Measurements from ENCODE around the gene EOGT. TPM values are rescaled to one million over a fixed set of nuclear protein-coding genes. Genes with fewer than 3 reads are reported as not detected.

The EOGT gene
- total RNA-seq, 4 donors from 2014 or later, result 13.3 to 25.2 (median 20.1) TPM

DNA sequence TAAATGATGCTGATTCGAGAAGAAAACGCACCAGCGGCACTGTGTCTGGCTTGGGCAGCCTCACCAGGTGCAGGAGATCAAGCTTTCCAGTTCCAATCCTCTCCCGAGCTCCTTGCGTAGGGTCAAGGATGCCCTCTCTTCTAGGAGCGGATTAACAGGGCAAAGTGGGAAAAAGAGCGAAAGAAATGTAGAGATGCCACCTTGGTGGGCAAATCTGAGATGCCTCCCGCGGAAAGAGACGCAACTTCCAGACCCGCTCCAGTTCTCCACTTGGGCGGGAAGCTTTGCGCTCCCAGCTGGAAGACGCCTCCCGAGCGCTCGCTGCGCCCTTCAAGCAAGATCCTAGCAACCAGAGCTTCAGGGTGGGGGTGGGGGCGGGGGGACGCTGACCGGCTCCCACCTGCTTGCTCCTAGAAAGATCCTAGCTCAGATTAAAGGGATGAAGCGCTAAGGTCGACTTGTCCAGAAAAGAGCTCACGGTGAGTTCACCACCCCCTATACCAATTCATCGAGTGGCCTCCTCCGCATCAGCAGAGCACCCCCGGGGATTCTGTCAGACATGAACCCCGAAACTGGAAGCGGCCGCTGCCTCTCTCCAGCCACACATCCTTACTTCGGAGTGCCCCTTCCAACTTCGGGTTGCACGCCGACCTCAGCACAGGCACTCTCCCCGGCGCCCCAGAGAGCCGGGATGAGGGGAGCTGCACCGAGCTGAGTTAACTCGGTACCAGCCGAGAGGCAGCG, 81.9 kb downstream of the EOGT start:
- Histone ChIP-seq H3K27ac (no peak overlapping the region), H3K36me3 (no peaks in the 10 kb centered on the region), H3K9me3 (no peaks in the 10 kb centered on the region), H3K27me3 (peaks cover 25 to 47% (median 34%) of the 10 kb centered on the region in 3 donors), H3K4me1 (no peaks in the 10 kb centered on the region), H3K4me3 (peak overlapping the region in 1 of 4 donors; percentile 12)
- TF ChIP-seq CTCF (IDR thresholded peaks at IDR 0.05 in 4 of 5, conservative IDR thresholded peaks at IDR 0.05 in 1 of 5) (no peak), POLR2A (IDR thresholded peaks at IDR 0.05) (no peak)
- in situ Hi-C loops (cut with MboI; ENCODE audit: low sequenced_read_pairs in 4 of 4) (no loop called here), intact Hi-C loops (cut with DNase I; ENCODE audit: low total_unique reads) (no loop called here)
- ATAC-seq (no peak), DNase-seq (no peak)

MicroRNAs within 50 kb of the gene (microRNA counts, 767-probe panel; counts per million panel counts)
- 356 to 448 counts per million in 2 donors for microRNA hsa-miR-3136-5p

Small RNA genes lying within 50 kb of the gene (microRNA-seq; reads per million reads assigned to microRNA genes)
- 0 to 1.2 reads per million in 2 donors for gene MIR3136 (ENCODE audit: borderline replicate concordance in 2 of 2)

Other genes starting within 250 kb of the EOGT start
- under 1 TPM in 1 of 4 donors, not detected in 3; 0.39 TPM for gene TAFA4, start 81.1 kb downstream of the EOGT start, total RNA-seq
- 10 to 100 TPM; 27.0 to 49.6 (median 33.5) TPM for gene TMF1, start 38.6 kb upstream of the EOGT start, total RNA-seq
- gene UBA3, start 66.7 kb upstream of the EOGT start, total RNA-seq, result 10 to 100 TPM; 29.3 to 42.2 (median 36.0) TPM
- gene ARL6IP5, start 71.3 kb upstream of the EOGT start, total RNA-seq, result 100 to 1,000 TPM; 108 to 181 (median 145) TPM
- gene LMOD3, start 108.9 kb upstream of the EOGT start, total RNA-seq, result 100 to 1,000 TPM in 3 of 4 donors, 10 to 100 TPM in 1; 31.0 to 194 (median 113) TPM